Measurements from ENCODE around the gene SRY.

DNA sequence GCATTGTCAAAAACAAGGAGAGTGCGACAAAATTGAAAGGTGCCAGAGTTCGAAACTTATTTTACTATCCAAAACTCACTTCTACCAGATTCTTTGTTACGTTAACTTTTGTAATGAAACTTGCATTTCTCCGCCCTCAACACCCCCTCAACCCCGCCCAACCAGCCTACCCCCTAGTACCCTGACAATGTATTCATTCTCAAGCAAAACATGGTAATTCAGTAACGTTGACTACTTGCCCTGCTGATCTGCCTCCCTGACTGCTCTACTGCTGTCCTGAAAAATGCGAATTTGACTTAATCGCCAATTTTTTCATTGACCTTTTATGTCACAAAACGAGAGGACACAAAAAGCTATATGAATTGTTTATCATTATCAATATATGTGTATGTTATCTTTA lies at the start of gene SRY:
- TF ChIP-seq, protein P1, sequence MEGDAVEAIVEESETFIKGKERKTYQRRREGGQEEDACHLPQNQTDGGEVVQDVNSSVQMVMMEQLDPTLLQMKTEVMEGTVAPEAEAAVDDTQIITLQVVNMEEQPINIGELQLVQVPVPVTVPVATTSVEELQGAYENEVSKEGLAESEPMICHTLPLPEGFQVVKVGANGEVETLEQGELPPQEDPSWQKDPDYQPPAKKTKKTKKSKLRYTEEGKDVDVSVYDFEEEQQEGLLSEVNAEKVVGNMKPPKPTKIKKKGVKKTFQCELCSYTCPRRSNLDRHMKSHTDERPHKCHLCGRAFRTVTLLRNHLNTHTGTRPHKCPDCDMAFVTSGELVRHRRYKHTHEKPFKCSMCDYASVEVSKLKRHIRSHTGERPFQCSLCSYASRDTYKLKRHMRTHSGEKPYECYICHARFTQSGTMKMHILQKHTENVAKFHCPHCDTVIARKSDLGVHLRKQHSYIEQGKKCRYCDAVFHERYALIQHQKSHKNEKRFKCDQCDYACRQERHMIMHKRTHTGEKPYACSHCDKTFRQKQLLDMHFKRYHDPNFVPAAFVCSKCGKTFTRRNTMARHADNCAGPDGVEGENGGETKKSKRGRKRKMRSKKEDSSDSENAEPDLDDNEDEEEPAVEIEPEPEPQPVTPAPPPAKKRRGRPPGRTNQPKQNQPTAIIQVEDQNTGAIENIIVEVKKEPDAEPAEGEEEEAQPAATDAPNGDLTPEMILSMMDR (IDR thresholded peaks at IDR 0.05; ENCODE audit: borderline replicate concordance, extremely low read depth, low read length, poor library complexity, severe bottlenecking) = no peak
- no peak for TF ChIP-seq EZH2 (IDR thresholded peaks at IDR 0.05; ENCODE audit: borderline replicate concordance, low read depth, low read length, severe bottlenecking)
